Activated CD4-positive, alpha-beta T cell treated with anti-CD3 and anti-CD28 coated beads for 48 hours (primary cell): ENCODE data around the gene TNFSF11.

ENCODE experiments used
- DNase-seq: peaks from one replicate; pipeline ENCODE4 v3.0.0-alpha.2; 2020

The TNFSF11 gene

DNA sequence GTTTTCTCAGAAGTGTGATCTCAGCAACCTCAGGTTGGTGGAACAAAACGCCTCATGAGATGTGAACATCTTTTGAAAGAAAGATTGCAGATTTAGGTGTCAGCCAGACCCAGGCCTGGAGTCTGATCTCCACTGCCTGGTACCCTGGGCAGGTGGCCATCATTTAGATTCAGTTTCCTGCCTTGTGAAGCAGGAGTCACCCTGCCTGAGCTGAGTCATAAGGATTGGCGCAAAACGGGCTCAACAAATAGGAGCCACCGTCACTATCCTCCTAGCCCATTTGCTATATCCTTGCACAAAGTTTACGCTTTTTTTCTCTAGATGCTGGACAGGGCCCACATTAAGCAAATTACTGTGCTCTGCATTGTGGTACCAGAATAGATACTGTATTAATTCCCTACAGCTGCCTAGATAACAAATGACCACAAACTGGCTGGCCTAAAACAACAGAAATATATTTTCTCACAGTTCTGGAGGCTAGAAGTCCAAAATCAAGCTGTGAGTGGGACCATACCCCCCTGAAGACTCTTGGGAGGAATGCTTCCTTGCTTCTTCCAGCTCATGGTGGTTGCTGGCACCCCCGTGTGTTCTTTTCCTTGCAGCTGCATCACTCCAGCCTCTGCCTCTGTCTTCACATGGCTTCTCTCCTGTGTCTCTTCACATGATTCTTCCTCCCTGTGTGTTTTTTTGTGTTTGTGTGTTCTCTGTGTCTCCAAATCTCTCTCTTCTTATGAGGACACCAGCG is 38.2 kb downstream of the TNFSF11 start:
- DNase-seq = no peak

DNA sequence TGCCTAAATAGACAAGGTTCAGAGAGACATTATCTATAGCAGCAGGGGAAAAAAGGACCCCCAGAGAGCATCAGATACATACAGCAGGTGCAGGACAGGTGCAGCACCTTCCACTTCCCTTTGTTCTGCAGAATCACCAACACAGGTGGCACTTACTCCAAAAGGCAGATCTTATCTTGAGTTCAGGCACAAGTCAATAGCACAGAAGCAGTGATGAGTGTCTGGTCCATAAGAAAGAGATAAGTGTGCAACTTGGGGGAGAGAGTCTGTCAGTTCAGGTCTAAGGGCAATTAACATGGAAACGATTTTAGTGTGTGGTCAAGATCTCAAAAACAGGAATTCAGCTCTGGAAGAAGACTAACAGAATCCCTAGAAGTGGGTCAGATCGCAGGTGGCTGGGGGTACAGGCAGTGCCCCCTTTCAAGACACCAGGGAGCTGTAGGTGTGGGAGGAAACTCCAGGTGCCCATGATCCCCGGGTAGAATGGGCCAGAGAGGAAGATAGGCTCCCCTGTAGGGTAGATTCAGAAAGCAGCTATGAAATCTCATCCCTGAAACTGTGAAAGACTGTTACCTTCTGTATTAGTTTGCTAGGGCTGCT is 40.6 kb downstream of the TNFSF11 start:
- DNase-seq = no peak

DNA sequence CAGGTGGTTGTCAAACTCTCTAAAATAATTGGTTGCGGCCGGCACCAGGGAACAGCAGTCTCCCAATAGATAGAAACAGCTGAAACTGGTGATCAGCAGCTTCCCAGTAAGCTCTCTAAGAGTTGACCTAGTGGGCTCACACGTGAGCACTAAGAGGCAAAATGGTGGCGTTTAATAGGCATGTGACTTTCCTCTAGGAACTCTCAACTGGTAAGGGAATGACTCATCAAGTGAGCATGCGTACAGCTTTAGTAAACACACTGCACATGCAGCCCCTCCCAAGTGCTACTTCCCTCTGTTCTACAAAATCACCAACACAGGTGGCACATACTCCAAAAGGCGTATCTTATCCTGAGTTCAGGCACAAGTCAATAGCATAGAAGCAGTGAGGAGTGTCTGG is 41.7 kb downstream of the TNFSF11 start:
- no peak for DNase-seq

DNA sequence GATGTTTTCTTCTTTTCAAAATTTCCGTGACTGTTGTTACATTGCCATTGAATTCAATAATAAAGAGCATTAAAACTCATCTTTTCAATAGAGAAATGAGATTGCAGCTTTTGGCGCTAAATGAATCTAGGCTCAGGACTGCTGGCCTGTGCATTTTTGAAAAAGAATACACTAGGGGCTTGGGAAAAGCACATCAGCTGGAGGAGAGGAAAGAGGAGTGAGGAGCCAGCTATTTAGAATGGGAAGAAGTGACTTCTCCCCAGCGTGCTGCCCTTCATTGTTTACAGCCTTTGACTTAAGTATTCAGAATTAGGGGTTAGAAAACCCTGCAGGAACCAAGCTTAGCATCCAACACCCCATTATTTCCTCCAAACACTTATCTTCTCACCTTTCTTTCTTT is 43.3 kb downstream of the TNFSF11 start:
- DNase-seq = no peak

DNA sequence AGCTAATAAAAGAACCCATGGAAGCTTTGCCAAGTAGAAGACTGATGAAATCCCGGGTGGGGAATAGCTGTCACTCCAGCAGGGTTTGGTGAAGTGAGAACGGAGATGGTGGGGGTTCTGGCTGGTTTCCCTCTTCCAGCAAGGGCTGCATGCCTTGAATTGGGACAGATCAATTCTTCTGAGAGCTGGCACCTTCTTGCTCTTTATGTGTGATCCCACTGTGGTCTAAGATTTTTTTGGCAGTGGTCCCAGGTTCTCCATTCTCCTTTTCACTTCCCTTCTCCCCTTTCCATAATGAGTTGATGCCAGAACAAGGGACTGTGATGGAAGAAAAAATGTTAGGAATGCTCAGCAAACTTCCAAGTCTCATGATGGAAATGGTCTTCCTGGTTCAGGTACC is 50.0 kb downstream of the TNFSF11 start:
- DNase-seq = no peak

DNA sequence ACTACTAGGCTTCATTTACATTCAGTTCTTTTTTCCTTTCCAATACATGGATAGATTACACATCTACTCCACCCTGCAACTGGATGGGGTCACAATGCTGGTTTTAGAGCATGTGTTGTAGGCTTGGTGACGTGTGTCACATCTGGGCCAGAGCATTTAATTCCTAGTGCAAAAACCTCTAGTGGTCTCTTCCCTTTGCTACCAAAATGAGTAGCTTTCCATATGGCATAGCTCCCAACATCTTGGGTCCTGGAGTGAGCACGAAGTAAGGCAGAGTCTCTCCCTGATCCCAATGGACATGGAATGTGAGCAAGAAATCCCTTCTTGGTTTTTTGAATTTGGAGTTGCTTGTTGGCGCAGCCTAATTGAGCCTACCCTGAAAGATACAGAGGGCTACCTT is 51.7 kb downstream of the TNFSF11 start:
- DNase-seq = no peak

DNA sequence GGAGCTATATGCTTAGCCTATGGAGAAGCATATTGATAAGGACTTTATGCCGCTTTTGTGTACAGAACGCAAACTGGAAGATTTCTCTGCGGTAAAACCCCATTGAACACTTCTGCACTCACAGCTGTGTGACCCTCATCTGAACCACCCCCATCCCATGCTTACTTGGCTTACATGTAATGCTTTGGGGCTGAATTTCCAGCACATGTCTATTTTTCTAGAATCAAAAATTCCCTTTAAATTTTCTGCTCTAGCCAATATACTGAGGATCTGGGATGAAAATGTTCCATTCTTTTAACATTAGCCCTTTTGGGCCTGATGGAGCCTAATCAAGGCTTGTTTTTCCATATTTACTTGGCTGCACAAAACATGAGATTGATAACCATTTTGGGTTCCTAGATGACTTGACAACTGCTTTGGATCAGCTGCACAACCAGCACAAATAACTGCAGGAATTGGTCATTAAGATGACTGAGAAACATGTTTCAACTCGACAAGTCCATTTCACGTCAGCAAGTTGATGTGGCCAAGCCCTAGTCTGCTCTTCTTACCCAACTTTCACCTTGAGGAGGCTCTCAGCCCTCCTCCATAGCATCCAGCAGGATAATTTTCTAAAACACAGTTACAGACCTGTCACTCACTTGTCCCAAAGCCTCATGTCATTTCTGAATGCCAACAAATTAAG is 52.4 kb downstream of the TNFSF11 start:
- DNase-seq = no peak

- no peak for DNase-seq
Observed at GRCh38 chr13:42628666-42629065, 54.7 kb downstream of the TNFSF11 start.

DNA sequence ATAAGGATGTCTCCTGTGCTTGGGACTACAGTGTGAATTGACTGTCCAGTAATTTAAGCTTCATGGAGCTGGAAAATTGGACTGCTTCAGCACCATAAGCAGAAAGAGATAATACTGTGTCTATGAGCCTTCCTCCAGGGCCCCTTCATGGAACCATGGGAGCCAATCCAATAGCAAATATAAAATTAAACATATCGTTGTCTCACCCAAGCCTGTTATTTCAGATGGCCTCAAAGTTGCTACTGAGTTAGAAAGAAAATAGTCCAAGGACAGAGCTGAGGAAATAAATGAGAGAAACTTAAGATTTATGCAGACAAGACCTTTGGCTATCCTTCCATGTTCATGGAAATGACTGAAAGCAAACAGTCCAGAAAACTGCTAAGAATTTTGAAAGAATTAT is 57.2 kb downstream of the TNFSF11 start:
- no peak for DNase-seq

DNA sequence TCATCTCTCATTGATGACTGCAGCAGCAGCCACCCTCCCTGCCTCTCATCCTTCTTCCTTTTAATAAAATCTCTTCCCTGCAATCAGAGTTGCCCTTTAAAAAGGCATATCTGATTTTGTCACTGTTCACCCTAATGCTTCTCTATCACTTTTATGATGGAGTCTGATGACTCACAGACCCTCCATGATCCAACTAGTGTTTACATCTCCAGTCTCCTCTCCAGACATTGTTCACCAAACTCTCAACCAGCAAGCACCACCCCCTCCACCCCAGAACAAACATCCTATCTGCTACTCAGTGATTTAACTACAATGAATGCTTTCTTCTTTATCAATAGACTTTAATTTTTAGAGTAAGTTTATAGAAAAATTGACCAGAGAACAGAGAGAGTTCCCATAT is 59.5 kb downstream of the TNFSF11 start:
- no peak for DNase-seq

GRCh38 chr13:42638101-42638500 is 64.1 kb downstream of the TNFSF11 start:
- DNase-seq = no peak

DNA sequence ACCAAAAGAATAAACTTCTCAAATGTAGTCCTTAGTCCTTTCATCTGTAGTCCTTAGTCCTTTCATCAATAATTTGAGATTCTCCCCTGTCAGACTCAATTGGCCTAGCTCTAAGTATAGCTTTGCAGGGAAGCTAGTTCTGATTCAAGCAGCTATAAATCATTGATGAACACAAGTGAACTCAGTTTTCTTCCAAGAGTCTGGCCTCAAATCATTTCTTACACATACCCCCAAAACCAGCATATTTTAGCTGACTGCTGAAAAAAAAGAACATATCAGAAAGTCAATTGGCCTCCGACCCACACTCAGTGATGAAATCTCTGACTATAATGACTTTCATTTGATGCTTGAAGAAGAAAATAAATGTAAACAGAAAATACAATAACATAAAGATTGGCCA is 64.9 kb downstream of the TNFSF11 start:
- no peak for DNase-seq

DNA sequence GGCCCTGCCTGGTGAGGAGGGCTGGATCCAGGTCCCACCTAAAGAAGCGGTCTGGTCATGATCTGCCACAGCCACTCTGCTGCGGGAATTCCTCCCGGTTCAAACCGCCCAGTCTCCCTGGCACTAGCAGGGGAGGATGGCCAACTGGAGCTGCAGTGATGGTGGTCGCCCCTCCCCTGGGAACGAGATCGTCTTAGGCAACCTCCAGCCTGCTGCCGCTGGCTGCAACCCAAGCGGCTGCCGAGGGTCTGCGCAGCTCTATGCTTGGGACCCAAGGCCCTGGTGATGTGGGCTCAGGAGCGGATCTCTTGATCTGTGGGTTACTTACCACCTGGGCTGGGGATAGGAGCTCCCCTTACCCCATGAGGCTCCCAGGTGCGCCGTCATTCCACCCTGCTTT is 69.1 kb downstream of the TNFSF11 start:
- no peak for DNase-seq

GRCh38 chr13:42644841-42645240 is 70.9 kb downstream of the TNFSF11 start:
- no peak for DNase-seq

- DNase-seq = no peak
Observed at GRCh38 chr13:42645717-42646116, 71.8 kb downstream of the TNFSF11 start.

- DNase-seq = no peak
Observed at GRCh38 chr13:42649141-42649540, 75.2 kb downstream of the TNFSF11 start.

GRCh38 chr13:42649831-42650230 is 75.9 kb downstream of the TNFSF11 start:
- no peak for DNase-seq

- no peak for DNase-seq
Observed at GRCh38 chr13:42650506-42650905, 76.6 kb downstream of the TNFSF11 start.

GRCh38 chr13:42651936-42652641 is 78.1 kb downstream of the TNFSF11 start:
- no peak for DNase-seq

DNA sequence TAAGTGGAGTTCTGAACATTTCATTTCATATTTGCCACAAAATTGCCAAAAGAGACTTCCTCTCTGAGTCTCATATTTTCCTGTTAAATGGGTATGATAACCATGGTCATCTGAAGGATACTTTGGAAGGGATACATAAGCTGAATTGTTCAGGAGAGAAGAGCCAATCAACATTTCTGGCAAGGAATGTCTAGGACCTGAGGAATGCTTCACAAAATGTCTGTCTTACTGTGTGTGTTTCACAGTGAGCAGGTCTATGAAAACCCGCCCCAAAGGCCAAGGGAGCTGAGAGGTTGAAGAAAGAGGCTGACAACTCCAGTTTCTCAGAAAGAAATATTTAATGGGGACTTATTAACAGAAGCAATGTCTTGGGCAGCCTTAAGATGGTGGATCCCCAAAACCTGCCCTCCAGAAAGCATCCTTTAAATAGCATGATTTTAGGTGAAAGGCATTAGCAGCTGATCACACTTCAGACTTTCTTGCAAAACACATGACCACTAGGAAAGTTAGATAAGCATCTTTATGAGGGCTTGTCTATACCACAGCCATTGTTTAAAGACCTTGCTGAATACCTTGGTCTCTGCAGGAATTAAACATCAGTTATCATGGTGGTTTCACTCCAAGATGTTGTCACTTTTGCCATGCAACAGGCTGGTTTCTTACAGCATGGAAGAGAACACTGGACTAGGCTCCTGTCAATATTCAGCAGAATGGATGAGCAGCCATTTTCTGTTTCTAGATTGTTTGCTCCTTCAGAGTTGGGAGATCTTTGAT is 78.9 kb downstream of the TNFSF11 start:
- no peak for DNase-seq

- no peak for DNase-seq
Observed at GRCh38 chr13:42653679-42654078, 79.7 kb downstream of the TNFSF11 start.

DNA sequence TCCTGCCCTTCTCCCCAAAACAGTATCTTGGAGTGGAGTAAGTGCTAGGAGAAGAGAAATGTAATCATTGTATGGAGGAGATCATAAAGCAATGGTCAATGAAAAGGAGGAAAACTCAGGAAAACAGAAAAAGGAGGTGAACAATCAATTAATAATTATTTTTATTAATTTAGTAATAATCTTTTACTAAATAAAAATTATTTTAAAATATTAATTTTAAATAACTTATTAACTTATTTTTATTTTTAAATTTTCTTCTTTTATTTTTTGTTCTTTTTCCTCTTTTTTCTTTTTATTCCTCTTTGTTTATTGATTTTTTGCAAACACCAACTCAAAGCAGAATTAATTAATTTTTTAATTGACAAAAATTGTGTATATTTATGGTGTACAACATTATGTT is 80.3 kb downstream of the TNFSF11 start:
- DNase-seq = no peak

DNA sequence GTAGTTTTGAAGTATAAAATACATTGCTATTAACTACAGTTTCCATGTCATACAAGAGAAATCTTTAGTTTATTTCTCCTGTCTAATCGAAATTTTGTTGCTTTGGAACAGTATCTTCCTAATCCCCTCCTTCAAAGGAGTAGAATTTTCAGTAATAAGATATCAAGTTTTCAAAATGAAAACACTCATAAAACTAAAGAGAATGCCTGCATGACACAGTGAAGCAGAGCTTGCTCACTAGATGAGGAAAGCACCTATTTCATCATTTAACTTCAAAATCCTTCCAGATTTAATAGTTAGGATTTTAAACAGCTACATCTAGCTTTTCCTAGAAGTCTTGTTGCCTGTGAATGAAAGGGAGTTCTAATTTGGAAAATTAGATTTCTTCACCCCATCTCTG is 80.8 kb downstream of the TNFSF11 start:
- DNase-seq = no peak
